GM12878 (cell line): ENCODE results near the gene CCDC184. TPM values are rescaled to one million over a fixed set of nuclear protein-coding genes. Genes with fewer than 3 reads are reported as not detected.

Experiments used
- ATAC-seq: fragments of 200-7000 bp; cut with Tn5 transposase; 3 replicates; pipeline ENCODE4 v1.9.1; 2020; ENCODE audit warnings: mild to moderate bottlenecking, moderate library complexity
- BruUV-seq: library from RNA; stranded (reverse); fragments of 400-500 nt; replicated peaks from 2 replicates; lab custom pipeline; 2021; lab: Mats Ljungman, UMichigan
- CTCF ChIA-PET: fragments of 300-600 bp; sonication (Branson Sonifier 250); formaldehyde crosslinking; extraction: SDS; loops from one replicate; lab custom pipeline; 2021; ENCODE audit warnings: inconsistent platforms; lab: Yijun Ruan, JAX
- POLR2A ChIA-PET: fragments of 350-600 bp; formaldehyde crosslinking; extraction: SDS; loops from one replicate; lab custom pipeline; 2021; ENCODE audit warnings: inconsistent platforms; lab: Charles Lee
- RAD21 ChIA-PET: fragments of 300-600 bp; sonication (Branson Sonifier 250); formaldehyde crosslinking; loops from one replicate; lab custom pipeline; 2023; ENCODE audit warnings: antibody characterized with exemption; ENCODE audit not compliant: unreplicated experiment; lab: Charles Lee
- SMC1A ChIA-PET: fragments of 300-600 bp; sonication (Branson Sonifier 250); formaldehyde crosslinking; loops from one replicate; lab custom pipeline; 2023; ENCODE audit not compliant: unreplicated experiment, uncharacterized antibody; lab: Charles Lee
- DNase-seq: peaks from one replicate; pipeline ENCODE4 v3.0.0-alpha.2; 2011; ENCODE audit warnings: low read depth, low spot score
- FAIRE-seq: peaks from 3 replicates; lab custom pipeline; 2011; peaks lifted over from hg19 to GRCh38; lab: Jason Lieb, UNC
- H2AFZ ChIP-seq: 2 replicates; pipeline ENCODE4 v1.6.0; 2011; ENCODE audit warnings: low read depth, low read length, control low read depth; ENCODE audit not compliant: control insufficient read depth
- H3K27ac ChIP-seq: 2 replicates; pipeline ENCODE4 v1.5.1; 2011; ENCODE audit warnings: control low read depth; ENCODE audit not compliant: control insufficient read depth, insufficient read depth
- H3K27me3 ChIP-seq, 2 experiments: replicated peaks in 1 of 2; 2 replicates each; pipeline versions ENCODE4 v1.6.0 to v1.6.1; 2011; ENCODE audit warnings: low read length in 1 of 2; ENCODE audit not compliant: control insufficient read depth in 2 of 2, insufficient read depth in 2 of 2
- H3K36me3 ChIP-seq, 2 experiments: 2 replicates each; pipeline ENCODE4 v1.5.1; 2011; ENCODE audit warnings: low read length in 1 of 2; ENCODE audit not compliant: control insufficient read depth in 2 of 2, insufficient read depth in 2 of 2
- H3K4me1 ChIP-seq: 2 replicates; pipeline ENCODE4 v1.6.1; 2011; ENCODE audit warnings: mild to moderate bottlenecking, low read length, moderate library complexity, mixed read lengths; ENCODE audit not compliant: control insufficient read depth, insufficient read depth
- H3K4me2 ChIP-seq: 2 replicates; pipeline ENCODE4 v1.6.0; 2011; ENCODE audit warnings: control low read depth; ENCODE audit not compliant: control insufficient read depth, insufficient read depth
- H3K4me3 ChIP-seq: fragments of 200-600 bp; sonication (generic); 2 replicates; pipeline ENCODE4 v1.5.1; 2016
- H3K79me2 ChIP-seq: 2 replicates; pipeline ENCODE4 v1.6.0; 2011; ENCODE audit warnings: low read length; ENCODE audit not compliant: control insufficient read depth, insufficient read depth
- H3K9ac ChIP-seq: 2 replicates; pipeline ENCODE4 v1.8.0; 2011; ENCODE audit warnings: low read length, control low read depth, mixed read lengths; ENCODE audit not compliant: control insufficient read depth, insufficient read depth
- H3K9me3 ChIP-seq: replicated peaks from 3 replicates; pipeline ENCODE4 v1.5.1; 2011; ENCODE audit warnings: mild to moderate bottlenecking, low read length; ENCODE audit not compliant: control insufficient read depth, insufficient read depth
- H4K20me1 ChIP-seq: 2 replicates; pipeline ENCODE4 v1.6.0; 2011; ENCODE audit not compliant: control insufficient read depth, insufficient read depth
- BMI1 ChIP-seq: fragments of 450-650 bp; IDR thresholded peaks from 2 replicates; pipeline ENCODE4 v1.6.1; 2016; ENCODE audit warnings: mild to moderate bottlenecking, moderate library complexity, borderline replicate concordance
- POLR2A ChIP-seq: IDR thresholded peaks from 2 replicates; pipeline ENCODE4 v1.6.1; 2011; ENCODE audit warnings: low read depth, mild to moderate bottlenecking, low read length
- RUNX3 ChIP-seq: IDR thresholded peaks from 2 replicates; pipeline ENCODE4 v1.6.1; 2012; ENCODE audit warnings: low read length, inconsistent platforms
- STAT1 ChIP-seq: fragments of 450-650 bp; conservative IDR thresholded peaks from 2 replicates; pipeline ENCODE4 v1.6.1; 2014; ENCODE audit warnings: antibody characterized with exemption, mild to moderate bottlenecking
- WGBS: methylation state at CpG from one replicate; pipeline ENCODE4 v1.1.6; 2016; ENCODE audit warnings: low lambda C conversion rate; ENCODE audit not compliant: insufficient replicate concordance, insufficient coverage; ENCODE audit errors: missing lambda C conversion rate; 5-methylcytosine and 5-hydroxymethylcytosine counted together
- in situ Hi-C: fragments of 300-500 bp; cut with MboI; formaldehyde crosslinking; loops from 9 replicates; pipeline ENCODE4 v1.14.3; 2018; ENCODE audit warnings: mixed read lengths
- intact Hi-C: fragments of 100-400 bp; cut with micrococcal nuclease; formaldehyde crosslinking; loops from one replicate; pipeline ENCODE4 v1.14.2; 2022; ENCODE audit not compliant: unreplicated experiment
- polyA plus RNA-seq, 11 experiments: library from polyadenylated mRNA; depleted of rRNA in 4 of 11; unstranded in 6 of 11; stranded (reverse) in 5 of 11; fragments of >200 nt; fragmentation: Nextera tagmentation in 4 of 11; fragmentation: Illumina TruSeq in 1 of 11; extraction: Ambion mirVana in 4 of 11; extraction: Trizol in 1 of 11; gene quantifications; 1 replicate in 1 of 11; 2 replicates in 10 of 11; pipeline versions ENCODE4 v1.2.1 to v1.2.3, GENCODE V29; 2011 to 2016; ENCODE audit warnings: inconsistent platforms in 2 of 11, missing spikeins in 2 of 11, low read depth in 1 of 11
- total RNA-seq, 4 experiments: library from RNA; depleted of rRNA in 3 of 4; stranded (reverse); fragments of >200 nt in 3 of 4; fragmentation: Illumina TruSeq in 1 of 4; extraction: Trizol in 1 of 4; gene quantifications; 2 replicates each; pipeline versions ENCODE4 v1.2.1 to v1.2.3, GENCODE V29; 2013 to 2021
- TF ChIP-seq, protein P1 (sequence below): fragments of 450-650 bp; IDR thresholded peaks from 2 replicates; pipeline ENCODE4 v1.6.1; 2014; ENCODE audit warnings: mild to moderate bottlenecking

Gene CCDC184
- total and polyA plus RNA-seq, 10 of the 15 experiments (the other 5 are each of a cell fraction or from before 2014, with no cell fraction given), result not detected

DNA sequence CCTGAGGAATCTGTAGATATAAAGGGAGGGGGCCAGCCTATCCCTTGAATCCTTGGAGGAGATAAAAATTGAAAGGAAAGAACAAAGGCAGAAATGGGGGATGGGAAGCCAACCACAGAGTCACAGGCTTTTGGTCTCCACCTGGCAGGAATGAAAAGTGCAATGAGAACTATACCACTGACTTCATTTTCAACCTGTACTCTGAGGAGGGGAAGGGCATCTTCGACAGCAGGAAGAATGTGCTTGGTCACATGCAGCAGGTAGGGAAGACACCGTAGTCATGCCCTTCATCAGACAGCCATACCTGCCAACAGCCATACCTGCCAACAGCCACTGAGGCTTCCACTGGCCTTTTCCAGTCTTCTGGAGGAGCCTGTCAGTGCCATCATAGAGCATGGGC lies 39.5 kb upstream of the CCDC184 start:
- in situ Hi-C loops (no loop called here), intact Hi-C loops (no loop called here)
- 91% methylated on average over 2 of the region's 2 CpGs for WGBS
- CTCF ChIA-PET, result no interaction called here
- FAIRE-seq (no peak), DNase-seq (no peak)
- RAD21 ChIA-PET, result no interaction called here
- Histone ChIP-seq H3K79me2 (no peaks in the 10 kb centered on the region), H4K20me1 (no peaks in the 10 kb centered on the region), H3K9ac (no peak overlapping the region), H3K36me3 (peaks cover 22 to 41% of the 10 kb centered on the region in 2 experiments), H3K4me2 (no peak overlapping the region), H3K9me3 (no peaks in the 10 kb centered on the region), H2AFZ (no peak overlapping the region), H3K27me3 (no peaks in the 10 kb centered on the region), H3K4me3 (no peak overlapping the region), H3K27ac (no peak overlapping the region), H3K4me1 (no peaks in the 10 kb centered on the region; the same call in 1 of the 2 replicates)
- no TSS peak for BruUV-seq
- POLR2A ChIA-PET, result no interaction called here
- TF ChIP-seq BMI1 (no peak), STAT1 (no peak), POLR2A (no peak)
- TF ChIP-seq, protein P1, sequence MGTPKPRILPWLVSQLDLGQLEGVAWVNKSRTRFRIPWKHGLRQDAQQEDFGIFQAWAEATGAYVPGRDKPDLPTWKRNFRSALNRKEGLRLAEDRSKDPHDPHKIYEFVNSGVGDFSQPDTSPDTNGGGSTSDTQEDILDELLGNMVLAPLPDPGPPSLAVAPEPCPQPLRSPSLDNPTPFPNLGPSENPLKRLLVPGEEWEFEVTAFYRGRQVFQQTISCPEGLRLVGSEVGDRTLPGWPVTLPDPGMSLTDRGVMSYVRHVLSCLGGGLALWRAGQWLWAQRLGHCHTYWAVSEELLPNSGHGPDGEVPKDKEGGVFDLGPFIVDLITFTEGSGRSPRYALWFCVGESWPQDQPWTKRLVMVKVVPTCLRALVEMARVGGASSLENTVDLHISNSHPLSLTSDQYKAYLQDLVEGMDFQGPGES, result no peak
- TF ChIP-seq, all 136 proteins: peak for 0
- SMC1A ChIA-PET, result interaction anchor here (1.2 to 1.5 kb wide), 2 partner anchors 8 to 17 kb away, joined by 3 read pairs; no protein-coding TSS in a partner anchor
- ATAC-seq, result no peak

DNA sequence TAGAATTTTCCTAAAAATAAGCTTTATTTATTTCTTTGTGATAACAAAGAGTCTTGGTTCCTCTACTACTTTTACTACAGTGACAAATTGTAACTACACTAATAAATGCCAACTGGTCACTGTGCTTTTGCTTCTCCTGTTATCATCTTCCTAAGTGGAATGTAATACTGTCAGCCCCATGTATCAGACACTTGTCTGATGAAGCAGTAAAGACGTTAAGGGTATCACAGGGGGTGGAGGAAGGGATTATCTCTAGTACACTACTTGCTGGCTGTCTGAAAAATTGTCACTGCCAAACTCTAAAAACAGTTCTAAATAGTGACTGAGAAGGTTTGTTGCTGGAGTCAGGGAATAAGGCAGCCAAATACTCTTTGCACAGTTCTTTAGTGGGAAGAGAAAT lies 37.5 kb upstream of the CCDC184 start:
- 52% methylated on average over 1 of the region's 1 CpG for WGBS
- Histone ChIP-seq H3K79me2 (no peaks in the 10 kb centered on the region), H4K20me1 (no peaks in the 10 kb centered on the region), H3K27ac (no peak overlapping the region), H3K4me2 (no peak overlapping the region), H2AFZ (no peak overlapping the region), H3K4me3 (no peak overlapping the region), H3K27me3 (no peaks in the 10 kb centered on the region), H3K4me1 (no peaks in the 10 kb centered on the region; the same call in 1 of the 2 replicates), H3K9me3 (no peaks in the 10 kb centered on the region), H3K36me3 (peaks cover 25 to 48% of the 10 kb centered on the region in 2 experiments), H3K9ac (no peak overlapping the region)
- SMC1A ChIA-PET, result interaction anchor here (1.6 kb wide), 1 partner anchor 9 kb away, joined by 5 read pairs; no protein-coding TSS in a partner anchor
- CTCF ChIA-PET, result interaction anchor here (1.0 to 1.9 kb wide), 3 partner anchors 11 to 58 kb away, joined by 3 to 5 read pairs (median 4); partner anchors contain the start of gene ASB8
- intact Hi-C loops (no loop called here), in situ Hi-C loops (no loop called here)
- ATAC-seq, result no peak
- RAD21 ChIA-PET, result no interaction called here
- FAIRE-seq, result no peak
- DNase-seq, result no peak
- TF ChIP-seq RUNX3, result no peak
- POLR2A ChIA-PET, result no interaction called here
- no TSS peak for BruUV-seq
